IMR-90 (cell line): ENCODE measurements around the gene ANTXR1. TPM values are rescaled to one million over a fixed set of nuclear protein-coding genes. Genes with fewer than 3 reads are reported as not detected.
A peak's percentile ranks its signal among the peaks of the same experiment; 100 is the strongest.

ENCODE experiments used
- ATAC-seq: fragments of 200-7000 bp; cut with Tn5 transposase; 2 replicates; pipeline ENCODE4 v1.9.1; 2020; ENCODE audit warnings: low read depth, mild to moderate bottlenecking, moderate library complexity
- BruUV-seq: library from RNA; stranded (reverse); fragments of 400-500 nt; replicated peaks from 2 replicates; lab custom pipeline; 2021; lab: Mats Ljungman, UMichigan
- CTCF ChIA-PET: fragments of 300-600 bp; formaldehyde crosslinking; extraction: SDS; loops from one replicate; lab custom pipeline; 2021; ENCODE audit warnings: antibody characterized with exemption; lab: Yijun Ruan, JAX
- POLR2A ChIA-PET: fragments of 300-600 bp; sonication (Branson Sonifier 250); formaldehyde crosslinking; loops from one replicate; lab custom pipeline; 2022; ENCODE audit warnings: antibody characterized with exemption; ENCODE audit not compliant: unreplicated experiment; lab: Charles Lee
- DNase-seq: peaks from one replicate; pipeline ENCODE4 v3.0.0; 2013
- H2AFZ ChIP-seq: replicated peaks from 2 replicates; pipeline ENCODE3; 2013; ENCODE audit warnings: low read length, mild to moderate bottlenecking; ENCODE audit not compliant: poor library complexity
- H2AK5ac ChIP-seq: 2 replicates; pipeline ENCODE4 v1.6.1; 2013; ENCODE audit warnings: low read depth, low read length, inconsistent platforms
- H2AK9ac ChIP-seq: replicated peaks from 2 replicates; pipeline ENCODE3; 2013; ENCODE audit warnings: mild to moderate bottlenecking, low read depth, low read length, moderate library complexity; ENCODE audit not compliant: poor library complexity
- H2BK120ac ChIP-seq: 2 replicates; pipeline ENCODE4 v1.6.1; 2013; ENCODE audit warnings: low read depth, low read length, inconsistent platforms
- H2BK15ac ChIP-seq: 3 replicates; pipeline ENCODE4 v1.6.1; 2013; ENCODE audit warnings: low read depth, low read length, inconsistent platforms
- H2BK20ac ChIP-seq: 2 replicates; pipeline ENCODE4 v1.6.1; 2013; ENCODE audit warnings: low read depth, mild to moderate bottlenecking, inconsistent platforms, low read length, moderate library complexity
- H2BK5ac ChIP-seq: 2 replicates; pipeline ENCODE4 v1.6.1; 2013; ENCODE audit warnings: mild to moderate bottlenecking, low read depth, low read length, inconsistent platforms; ENCODE audit not compliant: poor library complexity, severe bottlenecking
- H3K14ac ChIP-seq: replicated peaks from 2 replicates; pipeline ENCODE4 v1.6.1; 2013; ENCODE audit warnings: low read depth, low read length, inconsistent platforms
- H3K18ac ChIP-seq: 2 replicates; pipeline ENCODE4 v1.6.1; 2013; ENCODE audit warnings: low read depth, low read length, control low read depth
- H3K23ac ChIP-seq: 2 replicates; pipeline ENCODE4 v1.6.1; 2013; ENCODE audit warnings: low read depth, low read length, inconsistent platforms
- H3K27ac ChIP-seq: 2 replicates; pipeline ENCODE4 v1.5.1; 2013; ENCODE audit warnings: mild to moderate bottlenecking, control low read depth, low read length; ENCODE audit not compliant: insufficient read depth
- H3K27me3 ChIP-seq: 2 replicates; pipeline ENCODE4 v1.6.1; 2013; ENCODE audit warnings: low read length; ENCODE audit not compliant: control insufficient read depth, insufficient read depth
- H3K36me3 ChIP-seq: 2 replicates; pipeline ENCODE4 v1.6.1; 2013; ENCODE audit warnings: low read length, mixed read lengths; ENCODE audit not compliant: control insufficient read depth, insufficient read depth
- H3K4ac ChIP-seq: 2 replicates; pipeline ENCODE4 v1.6.1; 2013; ENCODE audit warnings: low read depth, low read length, inconsistent platforms
- H3K4me1 ChIP-seq: 2 replicates; pipeline ENCODE4 v1.6.1; 2013; ENCODE audit warnings: low read length, mixed read lengths; ENCODE audit not compliant: control insufficient read depth, insufficient read depth
- H3K4me2 ChIP-seq: 2 replicates; pipeline ENCODE4 v1.6.1; 2013; ENCODE audit warnings: low read depth, mild to moderate bottlenecking, control low read depth, low read length, moderate library complexity
- H3K4me3 ChIP-seq: 2 replicates; pipeline ENCODE4 v1.5.1; 2013; ENCODE audit warnings: low read depth, mild to moderate bottlenecking, control low read depth, low read length, moderate library complexity; ENCODE audit not compliant: insufficient read depth
- H3K56ac ChIP-seq: 2 replicates; pipeline ENCODE4 v1.6.1; 2013; ENCODE audit warnings: low read length, inconsistent platforms; ENCODE audit not compliant: insufficient read depth; ENCODE audit errors: extremely low read depth
- H3K79me1 ChIP-seq, 2 experiments: 2 replicates each; pipeline ENCODE4 v1.6.1; 2013; ENCODE audit warnings: low read length in 2 of 2, inconsistent platforms in 1 of 2, low read depth in 1 of 2
- H3K9ac ChIP-seq: 2 replicates; pipeline ENCODE4 v1.6.1; 2013; ENCODE audit warnings: low read depth, low read length, control low read depth
- H3K9me1 ChIP-seq: 2 replicates; pipeline ENCODE4 v1.6.1; 2013; ENCODE audit warnings: low read length, inconsistent platforms; ENCODE audit not compliant: insufficient read depth
- H3K9me3 ChIP-seq: 2 replicates; pipeline ENCODE4 v1.6.1; 2013; ENCODE audit warnings: low read length; ENCODE audit not compliant: control insufficient read depth, insufficient read depth
- H4K20me1 ChIP-seq: 2 replicates; pipeline ENCODE4 v1.6.1; 2013; ENCODE audit warnings: low read length, inconsistent platforms; ENCODE audit not compliant: insufficient read depth
- H4K5ac ChIP-seq: 2 replicates; pipeline ENCODE4 v1.6.1; 2013; ENCODE audit warnings: mild to moderate bottlenecking, low read depth, low read length, control low read depth
- H4K8ac ChIP-seq, 2 experiments: 2 replicates each; pipeline ENCODE4 v1.6.1; 2013; ENCODE audit warnings: low read depth in 2 of 2, low read length in 2 of 2, control low read depth in 1 of 2, inconsistent platforms in 1 of 2
- H4K91ac ChIP-seq: 2 replicates; pipeline ENCODE4 v1.6.1; 2013; ENCODE audit warnings: low read depth, low read length, inconsistent platforms; ENCODE audit not compliant: insufficient read depth
- BHLHE40 ChIP-seq: fragments of 150-350 bp; IDR thresholded peaks from 2 replicates; pipeline ENCODE4 v1.6.1; 2016; ENCODE audit warnings: mild to moderate bottlenecking, low read depth, low read length
- CEBPB ChIP-seq: IDR thresholded peaks from 2 replicates; pipeline ENCODE4 v1.6.1; 2012; ENCODE audit warnings: low read depth, low read length, improper control_type of control experiment
- CHD1 ChIP-seq: IDR thresholded peaks from 2 replicates; pipeline ENCODE4 v1.6.1; 2012; ENCODE audit warnings: low read depth, low read length, improper control_type of control experiment
- WGBS, 2 experiments: methylation state at CpG; one replicate each; pipeline versions ENCODE4 v1.1.5 to v1.1.7; 2013; ENCODE audit warnings: missing lambda C conversion rate in 2 of 2; ENCODE audit not compliant: insufficient read length in 1 of 2; ENCODE audit errors: extremely low coverage in 2 of 2; 5-methylcytosine and 5-hydroxymethylcytosine counted together
- dilution Hi-C: fragments of 300-500 bp; cut with HindIII; formaldehyde crosslinking; loops from one replicate; pipeline ENCODE4 v1.14.3; 2018; ENCODE audit warnings: low sequenced_read_pairs; ENCODE audit not compliant: unreplicated experiment
- in situ Hi-C: fragments of 300-500 bp; cut with MboI; formaldehyde crosslinking; loops from 3 replicates; pipeline ENCODE4 v1.14.3; 2019; ENCODE audit warnings: low sequenced_read_pairs, inconsistent platforms, mixed read lengths
- intact Hi-C: fragments of 100-400 bp; cut with micrococcal nuclease; formaldehyde crosslinking; loops from 2 replicates; pipeline ENCODE4 v1.10.0; 2022
- polyA plus RNA-seq, 3 experiments: library from polyadenylated mRNA; depleted of rRNA; stranded (reverse); fragments of >200 nt; gene quantifications; 2 replicates each; pipeline ENCODE4 v1.2.3, GENCODE V29; 2012; ENCODE audit warnings: low replicate concordance in 1 of 3
- total RNA-seq: library from RNA; depleted of rRNA; stranded (reverse); fragments of >200 nt; gene quantifications from 2 replicates; pipeline ENCODE4 v1.2.3, GENCODE V29; 2012
- TF ChIP-seq, protein P1 (sequence below): conservative IDR thresholded peaks from 2 replicates; pipeline ENCODE4 v1.5.1; 2012; ENCODE audit warnings: mild to moderate bottlenecking, low read depth, low read length, improper control_type of control experiment

Gene ANTXR1
- total and polyA plus RNA-seq, 2 of the 4 experiments (the other 2 are of a cell fraction) = 27.2 to 36.9 TPM

DNA sequence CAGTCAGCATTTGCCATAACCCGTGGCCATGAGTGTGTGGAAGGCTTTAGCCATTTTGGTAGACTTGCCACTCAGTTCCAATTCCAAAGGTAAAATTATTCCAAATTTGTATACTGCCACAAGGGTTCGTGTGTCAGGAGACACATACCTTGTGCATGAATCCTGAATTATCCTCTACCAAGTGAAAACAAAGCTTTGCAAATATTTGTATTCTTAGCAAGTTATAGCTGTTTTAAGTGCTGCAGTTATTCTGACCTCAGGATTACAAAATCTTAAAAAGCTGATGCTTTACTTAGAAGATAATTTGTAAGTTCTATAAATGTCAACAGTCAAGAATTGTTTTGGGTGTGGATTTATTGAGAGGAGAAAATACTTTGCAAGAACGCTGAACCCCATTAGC is 100.6 kb downstream of the ANTXR1 start:
- Histone ChIP-seq H3K9me1 (peaks cover 21% of the 10 kb centered on the region; the same call in 1 of the 2 replicates), H3K4me1 (peaks cover 20% of the 10 kb centered on the region), H2AFZ (no peak overlapping the region), H4K5ac (peak overlapping the region; percentile 54; the same call in 1 of the 2 replicates), H2BK5ac (no peak overlapping the region), H2AK5ac (peak overlapping the region; percentile 20; the same call in 1 of the 2 replicates), H2BK20ac (no peak overlapping the region), H3K9me3 (no peaks in the 10 kb centered on the region), H4K91ac (peak overlapping the region; percentile 60; the same call in 1 of the 2 replicates), H4K8ac (peak overlapping the region in 1 of 2 experiments; percentile 22; a peak in 2 of 4 replicates), H3K14ac (no peak overlapping the region), H2BK120ac (no peak overlapping the region), H3K4me3 (no peak overlapping the region), H2BK15ac (0 out of 3 replicates have a peak overlapping the region, but pooled peaks have one; percentile 32), H2AK9ac (no peak overlapping the region), H3K4ac (peak overlapping the region; percentile 7; the same call in 1 of the 2 replicates), H3K27ac (peak overlapping the region; percentile 55; the same call in 1 of the 2 replicates), H3K79me1 (peaks cover 5 to 16% of the 10 kb centered on the region in 2 experiments; a peak in 2 of 4 replicates), H3K4me2 (no peak overlapping the region), H3K36me3 (peaks cover 24% of the 10 kb centered on the region), H3K18ac (no peak overlapping the region; the same call in 1 of the 2 replicates), H3K27me3 (no peaks in the 10 kb centered on the region), H3K23ac (0 out of 2 replicates have a peak overlapping the region, but pooled peaks have one; percentile 11), H4K20me1 (no peaks in the 10 kb centered on the region), H3K9ac (no peak overlapping the region), H3K56ac (peak overlapping the region; percentile 10; the same call in 1 of the 2 replicates)
- ATAC-seq (peak; percentile 48), DNase-seq (no peak)
- no TSS peak for BruUV-seq
- ChIA-PET CTCF (no interaction called here), POLR2A (no interaction called here)
- TF ChIP-seq, protein P1, sequence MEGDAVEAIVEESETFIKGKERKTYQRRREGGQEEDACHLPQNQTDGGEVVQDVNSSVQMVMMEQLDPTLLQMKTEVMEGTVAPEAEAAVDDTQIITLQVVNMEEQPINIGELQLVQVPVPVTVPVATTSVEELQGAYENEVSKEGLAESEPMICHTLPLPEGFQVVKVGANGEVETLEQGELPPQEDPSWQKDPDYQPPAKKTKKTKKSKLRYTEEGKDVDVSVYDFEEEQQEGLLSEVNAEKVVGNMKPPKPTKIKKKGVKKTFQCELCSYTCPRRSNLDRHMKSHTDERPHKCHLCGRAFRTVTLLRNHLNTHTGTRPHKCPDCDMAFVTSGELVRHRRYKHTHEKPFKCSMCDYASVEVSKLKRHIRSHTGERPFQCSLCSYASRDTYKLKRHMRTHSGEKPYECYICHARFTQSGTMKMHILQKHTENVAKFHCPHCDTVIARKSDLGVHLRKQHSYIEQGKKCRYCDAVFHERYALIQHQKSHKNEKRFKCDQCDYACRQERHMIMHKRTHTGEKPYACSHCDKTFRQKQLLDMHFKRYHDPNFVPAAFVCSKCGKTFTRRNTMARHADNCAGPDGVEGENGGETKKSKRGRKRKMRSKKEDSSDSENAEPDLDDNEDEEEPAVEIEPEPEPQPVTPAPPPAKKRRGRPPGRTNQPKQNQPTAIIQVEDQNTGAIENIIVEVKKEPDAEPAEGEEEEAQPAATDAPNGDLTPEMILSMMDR = no peak
- no peak for TF ChIP-seq CHD1
- no peak for TF ChIP-seq CEBPB
- no peak for TF ChIP-seq BHLHE40
- in situ Hi-C loops = no loop called here
- WGBS, 2 experiments = no CpG with 5 or more reads among the region's 3 CpGs
- intact Hi-C loops = no loop called here
- dilution Hi-C loops = no loop called here
